Diencephalon (tissue), 1 donor: ENCODE results near the gene STRN4. TPM values are rescaled to one million over a fixed set of nuclear protein-coding genes. Genes with fewer than 3 reads are reported as not detected.

ENCODE experiments used
- small RNA-seq: library from RNA; depleted of rRNA; stranded (forward); fragments of <200 nt; gene quantifications from one replicate; pipeline ENCODE3, GENCODE V24; 2014
- total RNA-seq: library from RNA; depleted of rRNA; stranded (reverse); fragments of >200 nt; gene quantifications from one replicate; pipeline ENCODE4 v1.2.3, GENCODE V29; 2014

Gene STRN4
- 93.0 TPM for total RNA-seq

DNA sequence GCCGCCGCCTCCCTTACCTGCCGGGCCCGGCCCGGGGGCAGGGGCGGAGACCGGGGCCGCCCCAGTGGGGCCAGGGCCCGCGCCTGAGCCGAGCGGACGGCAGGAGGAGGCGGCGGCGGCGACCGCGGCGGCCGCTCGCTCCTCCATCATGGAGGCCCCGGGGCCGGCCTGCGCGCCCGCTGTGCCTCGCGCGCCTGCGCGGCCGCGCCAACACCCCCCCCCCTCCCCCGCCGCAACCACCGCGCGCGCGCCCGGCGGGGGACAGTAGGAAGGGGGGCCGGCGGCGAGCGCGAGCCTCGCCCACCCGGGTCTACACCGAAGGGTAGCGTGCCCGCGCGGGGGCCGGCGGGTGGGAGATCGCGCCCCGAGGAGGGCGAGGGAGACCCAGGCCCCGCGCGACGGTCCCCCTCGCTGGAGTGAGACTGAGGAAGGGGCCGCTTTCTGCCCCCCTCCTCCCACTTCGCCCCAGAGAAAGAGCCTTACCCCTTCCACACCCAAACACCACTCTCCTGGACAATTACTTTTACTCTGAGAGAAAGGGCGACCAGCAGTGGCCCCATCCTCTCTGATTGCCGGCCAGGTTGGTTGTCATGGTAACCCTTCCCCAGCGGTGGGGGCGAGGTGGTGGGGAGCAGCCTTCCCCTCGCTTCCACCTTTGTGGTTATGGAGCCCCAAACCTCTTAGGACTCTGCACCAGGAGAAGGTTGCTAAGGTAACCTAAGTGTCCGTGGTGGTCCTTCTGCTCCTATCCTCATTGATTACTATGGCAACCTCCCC is at the start of gene STRN4:
Gene STRN4 (minus strand): TSS at position 170 of the 777 bp plus-strand sequence. CDS start 20 bp downstream, at position 150.

DNA sequence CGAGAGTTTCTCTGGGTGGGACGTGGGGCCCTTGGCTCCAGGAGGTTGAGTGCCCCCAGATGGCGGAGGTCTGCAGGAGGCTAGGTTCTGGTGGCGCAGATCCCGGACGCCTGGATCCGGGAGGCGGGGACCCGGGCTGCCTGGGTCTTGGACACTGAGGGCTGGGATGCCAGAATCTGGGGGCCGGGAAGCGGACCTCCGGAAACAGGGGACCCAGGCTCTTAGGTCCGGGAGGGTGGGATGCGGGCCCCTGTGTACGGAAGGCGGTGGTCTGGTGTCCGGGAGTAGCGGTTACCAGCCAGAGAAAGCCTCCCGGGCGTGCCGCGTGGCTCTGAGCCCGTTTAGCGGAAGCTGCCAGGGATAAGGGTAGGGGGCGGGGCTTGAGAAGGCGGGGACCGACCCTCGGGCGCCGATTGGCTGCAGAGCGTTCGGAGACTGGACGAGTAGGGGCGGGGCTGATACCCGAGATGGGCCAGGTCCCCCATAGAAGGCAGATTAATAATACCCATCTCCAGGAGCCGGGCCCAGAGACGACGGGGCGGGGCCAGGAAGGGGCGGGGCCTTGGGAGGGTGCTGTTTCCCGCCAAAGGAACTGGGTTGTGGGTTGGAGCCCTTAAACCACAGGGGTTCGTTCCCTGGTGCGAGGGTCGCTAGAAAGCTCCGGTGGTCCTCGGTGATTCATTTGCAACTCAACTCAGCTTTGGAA is 42.2 kb upstream of the STRN4 start, which contains the start of gene SLC1A5:
Gene SLC1A5 (minus strand): TSS at position 333 of the 706 bp plus-strand sequence. CDS start 629 bp downstream, outside the sequence.

DNA sequence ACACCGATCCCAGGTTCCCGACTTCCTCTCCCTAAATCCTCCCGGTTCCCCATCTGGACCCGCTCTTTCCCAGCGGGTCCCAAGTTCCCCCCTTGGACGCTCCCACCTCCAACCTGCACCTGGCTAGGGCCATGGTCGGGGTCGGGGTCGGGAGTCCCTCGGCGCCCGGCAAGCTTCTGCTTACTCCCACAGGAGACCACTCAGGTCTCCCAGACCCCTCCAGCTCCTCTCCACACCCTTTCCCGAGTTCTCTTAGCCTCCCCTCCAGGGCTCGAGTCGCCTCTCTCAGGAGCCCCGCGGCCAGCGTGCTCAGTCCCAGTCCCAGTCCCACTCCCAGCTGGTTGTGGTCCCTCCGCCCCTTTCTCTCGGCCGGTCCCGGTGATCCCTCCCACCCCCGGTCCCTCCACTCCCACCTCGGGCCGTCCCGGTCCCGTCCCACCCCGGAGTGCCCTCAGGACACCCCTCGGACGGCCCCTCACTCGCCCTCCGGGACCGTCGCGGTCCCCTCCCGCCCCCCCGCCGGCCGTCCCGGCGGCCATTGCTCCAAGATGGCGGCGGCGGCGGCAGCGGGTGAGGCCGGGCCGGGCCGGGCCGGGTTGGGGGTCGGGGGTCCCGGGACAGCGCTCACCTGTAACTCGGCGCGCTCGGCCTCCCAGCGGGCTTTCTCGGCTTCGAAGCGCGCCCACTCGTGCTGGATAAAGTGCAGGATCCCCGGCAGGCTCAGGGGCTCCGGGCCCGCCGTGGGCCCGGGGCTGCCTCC is 549 bp downstream of the STRN4 start, which contains the start of gene FKRP:
Gene FKRP (plus strand): TSS at position 537 of the 760 bp plus-strand sequence. CDS start 9,394 bp downstream, outside the sequence.

GRCh38 chr19:46717034-46717715 is 29.1 kb downstream of the STRN4 start, which contains the start of gene PRKD2:
PRKD2 (minus strand) TSS chr19:46717114; CDS start chr19:46716370, 744 bp downstream.

Small RNA genes lying within 50 kb of the gene (small RNA-seq; reads per million reads assigned to genes)
- gene MIR320E (not detected), gene RF00019 (not detected), gene RN7SL364P (0.23 reads per million)

Other genes starting within 250 kb of the STRN4 start
- gene CALM3, start 145.1 kb downstream of the STRN4 start, total RNA-seq: 544 TPM
- 0.23 TPM for gene PTGIR, start 121.4 kb downstream of the STRN4 start, total RNA-seq
- not detected for gene GNG8, start 110.2 kb downstream of the STRN4 start, total RNA-seq
- 24.0 TPM for gene DACT3, start 85.3 kb downstream of the STRN4 start, total RNA-seq
- gene PRKD2, start 29.3 kb downstream of the STRN4 start, total RNA-seq: 6.7 TPM
- gene FKRP, start 393 bp downstream of the STRN4 start, total RNA-seq: 18.2 TPM
- 4.4 TPM for gene SLC1A5, start 42.1 kb upstream of the STRN4 start, total RNA-seq
- gene AP2S1, start 104.4 kb upstream of the STRN4 start, total RNA-seq: 82.1 TPM
- gene ARHGAP35, start 114.5 kb upstream of the STRN4 start, total RNA-seq: 108 TPM